HL-60 (cell line): ENCODE results near the gene FAM9A.

Experiments used
- DNase-seq, 2 experiments: peaks; one replicate each; pipeline ENCODE4 v3.0.0-alpha.2; 2010 to 2020; ENCODE audit warnings: low read depth in 1 of 2, low spot score in 1 of 2
- H3K27ac ChIP-seq: fragments of 250-450 bp; sonication (Bioruptor Pico); replicated peaks from 2 replicates; pipeline ENCODE4 v1.5.1; 2020; ENCODE audit warnings: mild to moderate bottlenecking, moderate library complexity
- H3K27me3 ChIP-seq: fragments of 250-450 bp; sonication (Bioruptor Pico); 2 replicates; pipeline ENCODE4 v1.5.1; 2021; ENCODE audit warnings: mild to moderate bottlenecking, moderate library complexity; ENCODE audit not compliant: insufficient read depth, poor library complexity, severe bottlenecking
- H3K4me3 ChIP-seq: replicated peaks from 2 replicates; pipeline ENCODE4 v1.5.1; 2011; ENCODE audit warnings: mild to moderate bottlenecking, control low read depth, low read length; ENCODE audit not compliant: insufficient read depth
- CTCF ChIP-seq: IDR thresholded peaks from one replicate; pipeline ENCODE4 v1.5.1; 2011; ENCODE audit warnings: low read length, control low read depth, inconsistent platforms; ENCODE audit not compliant: insufficient read depth
- GABPA ChIP-seq: IDR thresholded peaks from 2 replicates; pipeline ENCODE4 v1.6.1; 2012; ENCODE audit warnings: low read depth
- POLR2AphosphoS5 ChIP-seq: IDR thresholded peaks from 2 replicates; pipeline ENCODE4 v1.6.1; 2012; ENCODE audit warnings: low read depth
- REST ChIP-seq: IDR thresholded peaks from 2 replicates; pipeline ENCODE4 v1.6.1; 2012; ENCODE audit warnings: low read depth; ENCODE audit not compliant: insufficient replicate concordance
- SPI1 ChIP-seq: IDR thresholded peaks from 2 replicates; pipeline ENCODE4 v1.6.1; 2012; ENCODE audit warnings: low read depth, mild to moderate bottlenecking, borderline replicate concordance
- long read RNA-seq: library from polyadenylated mRNA; unstranded; transcript quantifications from one replicate; pipeline ENCODE4 v2.0.0, GENCODE V29; 2020

The FAM9A gene
- long read RNA-seq: 0 reads

GRCh38 chrX:8801041-8801599, at the start of gene FAM9A:
Gene FAM9A (minus strand): TSS chrX:8801383. CDS start chrX:8800171, 1,212 bp downstream.
- H3K4me3 ChIP-seq: no peak within 1 kb of the TSS
- H3K27ac ChIP-seq: no peak within 1 kb of the TSS

GRCh38 chrX:8850478-8850877, 49.3 kb upstream of the FAM9A start:
- H3K4me3 ChIP-seq: no peak overlapping the region
- H3K27ac ChIP-seq: no peak overlapping the region
- H3K27me3 ChIP-seq: no peaks in the 10 kb centered on the region
- TF ChIP-seq GABPA: no peak
- no peak for TF ChIP-seq POLR2AphosphoS5
- no peak for TF ChIP-seq CTCF
- no peak for TF ChIP-seq REST
- no peak for TF ChIP-seq SPI1
- DNase-seq: no peak

More at GRCh38 chrX:8801041-8801599, at the start of gene FAM9A:
- no peaks in the 10 kb centered on the region for H3K27me3 ChIP-seq
- DNase-seq: no peak
- TF ChIP-seq REST: no peak
- TF ChIP-seq SPI1: no peak
- TF ChIP-seq CTCF: no peak
- no peak for TF ChIP-seq POLR2AphosphoS5
- no peak for TF ChIP-seq GABPA

- Histone ChIP-seq H3K27me3 (no peaks in the 10 kb centered on the region), H3K4me3 (no peak overlapping the region), H3K27ac (no peak overlapping the region)
- DNase-seq: no peak
- TF ChIP-seq GABPA (no peak), CTCF (no peak), REST (no peak), SPI1 (no peak), POLR2AphosphoS5 (no peak)
Observed at GRCh38 chrX:8849945-8850344, 48.8 kb upstream of the FAM9A start.
